Right lobe of liver (tissue), 6 donors: ENCODE results near the gene SLC13A1. TPM values are rescaled to one million over a fixed set of nuclear protein-coding genes. Genes with fewer than 3 reads are reported as not detected.

Source experiments
- ATAC-seq, 4 donors: fragments of 200-7000 bp; cut with Tn5 transposase; one replicate each; pipeline ENCODE4 v1.9.1; 2020; ENCODE audit warnings: mild to moderate bottlenecking in 4 of 4, moderate library complexity in 4 of 4
- DNase-seq, 3 donors: peaks; one replicate each; pipeline ENCODE4 v3.0.0-alpha.2; 2020
- H3K27ac ChIP-seq, 3 donors: fragments of 200-600 bp; one replicate each; pipeline ENCODE4 v1.8.0; 2022
- H3K27me3 ChIP-seq, 2 donors: fragments of 200-600 bp; one replicate each; pipeline ENCODE4 v1.8.0; 2022
- H3K36me3 ChIP-seq, 4 donors: fragments of 200-600 bp; sonication (generic) in 1 of 4; one replicate each; pipeline versions ENCODE4 v1.5.1 to v1.8.0; 2017 to 2022; ENCODE audit warnings: control low read depth in 1 of 4
- H3K4me1 ChIP-seq, 4 donors: fragments of 200-600 bp; sonication (generic) in 1 of 4; one replicate each; pipeline versions ENCODE4 v1.5.1 to v1.8.0; 2017 to 2022; ENCODE audit warnings: control low read depth in 1 of 4
- H3K4me3 ChIP-seq, 3 donors: fragments of 200-600 bp; one replicate each; pipeline ENCODE4 v1.8.0; 2022
- H3K9me3 ChIP-seq, 4 donors: fragments of 200-600 bp; sonication (generic) in 1 of 4; one replicate each; pipeline versions ENCODE4 v1.5.1 to v1.8.0; 2017 to 2022; ENCODE audit warnings: control low read depth in 1 of 4
- CTCF ChIP-seq, 4 donors: fragments of 200-600 bp in 3 of 4; fragments of 450-650 bp in 1 of 4; IDR thresholded peaks; one replicate each; pipeline versions ENCODE4 v1.5.1 to v1.8.0; 2016 to 2022; ENCODE audit warnings: antibody characterized with exemption in 4 of 4, mild to moderate bottlenecking in 2 of 4
- POLR2A ChIP-seq: fragments of 450-650 bp; IDR thresholded peaks from one replicate; pipeline ENCODE4 v1.6.1; 2017; ENCODE audit warnings: antibody characterized with exemption, mild to moderate bottlenecking
- WGBS: methylation state at CpG from one replicate; pipeline ENCODE4 v1.1.6; 2018; ENCODE audit warnings: low coverage, low lambda C conversion rate; ENCODE audit not compliant: insufficient coverage; ENCODE audit errors: missing lambda C conversion rate; 5-methylcytosine and 5-hydroxymethylcytosine counted together
- intact Hi-C, 2 donors: fragments of 100-400 bp; cut with DNase I; formaldehyde crosslinking; loops; one replicate each; pipeline versions ENCODE4 v1.11.2 to v1.14.1; 2022
- total RNA-seq, 6 experiments: library from RNA; depleted of rRNA in 2 of 6; stranded (reverse); fragments of >200 nt in 2 of 6; fragmentation: NEBNext Ultra II Directional in 3 of 6; extraction: Animal tissue kit (Norgen Biotek cat#: 25700) in 3 of 6; gene quantifications; one replicate each; pipeline versions ENCODE4 v1.1.0 to v1.2.4, GENCODE V29; 2016 to 2023
- donor health status: DM: no; HTN: yes; CAD: no.
- donor health status: DM: no; HTN: no; CAD: no.
- donor health status: DM: no; HTN: no; CAD: no.
- donor health status: DM: no; HTN: yes; CAD: no.
- donor health status: DM: no; HTN: yes; CAD: no.

SLC13A1 gene
- total RNA-seq, 6 experiments from 2014 or later, result not detected

- Histone ChIP-seq H3K27ac (no peak overlapping the region), H3K4me1 (no peaks in the 10 kb centered on the region), H3K36me3 (no peaks in the 10 kb centered on the region), H3K9me3 (no peaks in the 10 kb centered on the region), H3K27me3 (no peaks in the 10 kb centered on the region), H3K4me3 (no peak overlapping the region)
- TF ChIP-seq CTCF (IDR thresholded peaks at IDR 0.05) (no peak), POLR2A (no peak)
- no peak for DNase-seq
- no peak for ATAC-seq
- intact Hi-C loops, result no loop called here
- 71% methylated on average over 5 of the region's 5 CpGs for WGBS
Observed at GRCh38 chr7:123210986-123211385, 11.2 kb upstream of the SLC13A1 start.

- ATAC-seq (peak in 1 of 4 donors; percentile 88), DNase-seq (no peak)
- no peak overlapping the region for H3K27ac ChIP-seq
- H3K4me3 ChIP-seq, result no peak overlapping the region
- intact Hi-C loops, result no loop called here
- no peaks in the 10 kb centered on the region for H3K27me3 ChIP-seq
- TF ChIP-seq CTCF (IDR thresholded peaks at IDR 0.05), result no peak
- TF ChIP-seq POLR2A, result no peak
- 29% methylated on average over 3 of the region's 3 CpGs for WGBS
- no peaks in the 10 kb centered on the region for H3K36me3 ChIP-seq
- no peaks in the 10 kb centered on the region for H3K9me3 ChIP-seq
- no peaks in the 10 kb centered on the region for H3K4me1 ChIP-seq
Observed at GRCh38 chr7:123209786-123210185, 10.0 kb upstream of the SLC13A1 start.

- DNase-seq (no peak), ATAC-seq (peak in 2 of 4 donors; percentile 50 to 75)
- WGBS, result 38% methylated on average over 3 of the region's 3 CpGs
- no peaks in the 10 kb centered on the region for H3K36me3 ChIP-seq
- H3K4me3 ChIP-seq, result no peak overlapping the region
- no peaks in the 10 kb centered on the region for H3K9me3 ChIP-seq
- no peaks in the 10 kb centered on the region for H3K4me1 ChIP-seq
- no peak overlapping the region for H3K27ac ChIP-seq
- TF ChIP-seq POLR2A (no peak), CTCF (IDR thresholded peaks at IDR 0.05) (peak; percentile 16 to 36 (median 27))
- intact Hi-C loops, result no loop called here
- H3K27me3 ChIP-seq, result no peaks in the 10 kb centered on the region
Observed at GRCh38 chr7:123208793-123209192, 9.0 kb upstream of the SLC13A1 start.

GRCh38 chr7:123204206-123204835 lies 4.6 kb upstream of the SLC13A1 start:
- no peak overlapping the region for H3K27ac ChIP-seq
- TF ChIP-seq CTCF (IDR thresholded peaks at IDR 0.05), result no peak
- no peak for TF ChIP-seq POLR2A
- H3K9me3 ChIP-seq, result no peaks in the 10 kb centered on the region
- H3K4me3 ChIP-seq, result no peak overlapping the region
- H3K36me3 ChIP-seq, result no peaks in the 10 kb centered on the region
- intact Hi-C loops, result no loop called here
- no peaks in the 10 kb centered on the region for H3K4me1 ChIP-seq
- ATAC-seq, result peak in 1 of 4 donors; percentile 71
- WGBS, result 36% methylated on average over 3 of the region's 3 CpGs
- no peak for DNase-seq
- no peaks in the 10 kb centered on the region for H3K27me3 ChIP-seq
